Urothelium cell line (cell line): ENCODE results near the gene ZNF385A.
A peak's percentile ranks its signal among the peaks of the same experiment; 100 is the strongest.

Experiments used
- DNase-seq: peaks from one replicate; pipeline ENCODE4 v3.0.0; 2011; ENCODE audit warnings: low spot score, mixed read lengths
- FAIRE-seq: peaks from 2 replicates; lab custom pipeline; 2011; peaks lifted over from hg19 to GRCh38; lab: Jason Lieb, UNC

The ZNF385A gene, protein sequence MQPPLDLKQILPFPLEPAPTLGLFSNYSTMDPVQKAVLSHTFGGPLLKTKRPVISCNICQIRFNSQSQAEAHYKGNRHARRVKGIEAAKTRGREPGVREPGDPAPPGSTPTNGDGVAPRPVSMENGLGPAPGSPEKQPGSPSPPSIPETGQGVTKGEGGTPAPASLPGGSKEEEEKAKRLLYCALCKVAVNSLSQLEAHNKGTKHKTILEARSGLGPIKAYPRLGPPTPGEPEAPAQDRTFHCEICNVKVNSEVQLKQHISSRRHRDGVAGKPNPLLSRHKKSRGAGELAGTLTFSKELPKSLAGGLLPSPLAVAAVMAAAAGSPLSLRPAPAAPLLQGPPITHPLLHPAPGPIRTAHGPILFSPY

DNA sequence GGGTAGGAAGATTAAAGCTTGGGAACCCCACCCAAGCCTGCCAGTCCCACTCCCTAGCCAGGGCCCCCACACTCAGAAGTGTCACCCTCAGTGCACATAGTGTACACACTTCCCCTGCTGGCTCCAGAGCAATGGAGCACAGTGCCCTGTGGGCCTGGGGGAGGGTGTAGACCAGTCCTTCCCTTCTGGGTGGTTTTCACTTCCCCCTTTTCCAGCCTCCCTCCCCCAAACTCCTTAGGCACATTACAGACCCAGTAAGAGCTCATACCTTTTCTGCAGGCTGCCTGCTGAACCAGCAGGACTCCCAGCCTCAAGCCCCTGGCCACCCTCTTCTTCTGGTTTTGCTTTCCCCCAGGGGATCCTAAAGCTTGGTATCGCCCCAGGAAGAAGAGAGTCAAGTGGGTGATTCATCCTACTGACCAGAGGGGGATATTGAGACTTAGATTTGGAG lies at the start of gene ZNF385A:
Gene ZNF385A, minus strand, starts transcription at position 143 of the 451 bp plus-strand sequence. CDS start 219 bp downstream, outside the sequence.
- FAIRE-seq (no peak), DNase-seq (no peak)

DNA sequence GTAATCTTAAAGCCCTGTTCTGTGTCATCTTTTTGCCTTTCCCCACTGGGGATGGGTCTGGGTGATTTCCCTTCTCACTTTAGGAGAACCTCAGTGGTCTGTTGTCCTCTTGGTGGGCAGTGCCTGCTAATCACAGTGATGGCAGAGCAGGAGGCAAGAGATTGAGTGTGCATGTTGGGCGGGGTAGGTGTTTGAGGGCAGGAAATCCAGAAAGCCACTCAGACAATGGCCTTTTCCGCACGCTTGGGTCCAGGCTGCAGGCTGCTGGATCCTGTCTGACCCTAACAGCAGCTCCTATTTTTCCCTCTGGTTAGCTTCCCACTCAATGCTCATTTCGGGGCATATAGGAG lies 48.3 kb upstream of the ZNF385A start:
- FAIRE-seq = no peak
- no peak for DNase-seq

DNA sequence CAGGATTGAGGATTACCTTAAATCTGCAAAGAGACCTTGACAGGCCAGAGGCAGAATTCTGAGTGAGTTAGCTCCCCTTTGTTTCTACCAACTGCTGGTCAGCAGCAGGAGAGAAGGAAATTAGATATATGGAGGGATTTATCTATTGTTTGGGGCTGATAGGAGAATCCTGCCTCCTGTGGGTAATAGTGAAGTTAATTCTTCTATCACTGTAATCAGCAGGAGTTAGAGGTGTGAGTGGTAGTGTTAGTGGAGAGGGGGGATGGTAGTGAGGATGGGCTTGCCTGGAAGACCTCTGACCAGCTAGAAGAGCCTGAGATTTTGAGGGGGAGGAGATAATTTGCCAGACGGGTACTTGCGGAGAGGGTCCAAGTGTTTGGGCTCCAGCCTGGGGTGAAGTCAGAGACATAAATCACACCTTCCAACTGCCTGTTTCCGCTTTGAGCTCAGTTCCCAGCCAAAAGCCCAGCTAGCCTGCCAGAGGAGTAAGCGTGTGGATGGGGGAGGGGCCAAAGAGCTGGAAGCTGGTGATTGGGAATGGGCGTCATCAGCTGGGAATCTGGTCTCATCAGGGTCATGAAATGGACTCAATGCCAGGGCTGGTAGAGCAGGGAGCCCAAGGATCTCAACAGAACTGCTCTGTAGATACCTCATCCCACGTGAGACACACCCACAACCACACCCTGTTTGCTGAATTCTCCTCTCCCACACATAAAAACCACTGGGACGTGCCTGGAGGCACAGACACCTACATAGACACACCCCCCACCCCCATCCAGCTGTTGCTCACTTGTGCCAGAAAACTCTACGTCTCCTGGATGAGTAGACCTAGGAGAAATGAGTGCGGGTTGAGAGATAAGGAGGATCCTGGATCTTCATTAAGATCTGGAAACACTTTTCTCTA lies 47.6 kb upstream of the ZNF385A start:
- FAIRE-seq = no peak

DNA sequence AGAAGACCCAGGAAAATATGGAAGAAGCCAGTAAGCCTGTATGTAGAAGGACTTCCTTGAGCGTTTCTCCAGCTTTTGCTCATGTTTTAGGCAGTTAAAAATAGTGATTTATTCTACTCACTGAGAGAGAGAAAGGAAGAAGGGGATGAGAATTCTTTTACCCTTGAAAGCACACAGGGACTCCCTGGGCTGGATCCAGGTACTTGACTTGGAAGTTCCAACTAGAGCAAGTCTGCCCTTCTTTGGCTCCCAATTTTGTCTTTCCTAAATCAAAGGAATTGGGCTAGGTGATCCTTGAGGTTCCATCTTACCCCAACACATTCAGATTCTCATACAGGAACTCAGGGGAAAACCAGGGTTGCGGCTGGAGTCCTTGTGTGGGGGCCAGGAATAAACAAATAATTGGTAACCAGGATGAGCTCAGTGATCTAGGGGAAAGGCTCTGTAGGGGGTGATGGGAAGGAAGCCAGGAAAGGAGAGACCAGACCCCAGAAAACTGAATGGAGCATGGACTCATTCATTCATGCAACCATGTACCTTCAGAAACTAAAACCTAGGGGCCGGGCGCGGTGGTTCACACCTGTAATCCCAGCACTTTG lies 46.0 kb upstream of the ZNF385A start:
- DNase-seq (no peak), FAIRE-seq (no peak)

More for the DNA sequence above, 47.6 kb upstream of the ZNF385A start:
- peak; percentile 57 for DNase-seq

DNA sequence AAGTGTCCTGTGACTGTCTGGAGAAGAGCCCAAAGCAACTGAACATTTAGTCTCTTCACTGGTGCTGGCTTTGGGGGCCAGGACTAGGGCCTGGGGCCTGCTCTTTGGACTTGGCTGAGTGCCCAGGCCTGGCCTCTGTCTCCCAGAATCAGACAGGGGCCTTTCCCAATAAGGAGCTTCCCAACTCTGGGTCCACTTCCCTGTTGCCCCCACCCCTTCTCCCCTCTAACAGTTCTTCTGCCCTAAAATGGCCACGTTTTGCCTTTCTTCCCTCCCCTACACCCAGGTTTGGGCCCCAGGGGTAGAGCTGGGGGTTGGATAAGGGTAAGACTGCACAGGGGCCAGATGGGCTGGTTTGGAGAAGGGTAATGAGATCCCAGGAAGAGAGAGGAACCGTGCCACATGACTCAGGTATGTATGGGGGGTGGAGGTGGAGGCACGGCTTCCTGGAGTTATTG lies 44.5 kb upstream of the ZNF385A start:
- DNase-seq = no peak

DNA sequence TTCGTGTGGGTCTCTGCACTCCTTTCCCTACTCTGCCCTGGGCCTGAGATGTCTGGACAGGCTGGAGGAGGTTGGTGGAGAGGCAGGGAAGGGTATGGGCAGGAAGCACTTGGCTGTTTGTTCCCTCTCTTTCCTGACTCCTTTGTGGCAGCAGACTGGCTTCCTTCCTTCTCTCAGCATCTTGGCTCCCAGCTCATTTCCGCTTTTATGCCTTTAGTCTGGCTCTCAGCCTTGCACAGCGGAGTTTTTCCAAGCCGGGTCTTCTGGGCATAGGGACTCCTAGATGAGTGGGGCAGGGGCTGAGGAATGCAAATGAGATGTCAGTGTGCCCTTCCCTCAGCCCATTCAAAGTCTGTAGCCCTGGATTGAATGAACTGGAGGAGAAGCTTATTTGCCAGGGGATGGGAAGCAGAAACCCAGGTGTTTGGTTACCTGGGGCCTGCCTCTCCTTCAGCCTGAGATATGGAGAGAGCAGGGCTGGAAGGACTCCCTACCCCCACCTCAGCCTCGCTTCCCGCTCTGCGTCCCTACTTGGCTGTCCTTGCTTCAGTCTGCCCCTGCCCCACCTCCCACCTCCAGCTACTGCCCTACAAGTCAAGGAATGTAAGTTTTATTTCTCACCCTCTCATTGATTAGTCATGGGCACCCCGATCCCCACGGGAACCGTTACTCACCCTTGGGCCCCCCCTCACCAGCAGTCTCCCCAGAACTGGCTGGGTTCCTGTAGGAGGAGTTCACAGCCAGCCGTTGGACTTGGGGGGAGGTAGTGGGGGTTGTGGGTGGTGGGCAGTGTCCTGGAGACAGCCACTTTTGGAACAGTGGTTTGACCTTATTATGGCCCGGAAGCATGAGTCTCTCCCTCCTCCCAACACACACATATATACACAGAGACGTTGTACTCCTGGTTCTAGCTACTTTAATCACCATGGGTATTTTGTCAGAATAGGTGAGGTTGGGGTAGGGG lies 43.8 kb upstream of the ZNF385A start:
- FAIRE-seq (no peak), DNase-seq (no peak)

More for the DNA sequence above, 44.5 kb upstream of the ZNF385A start:
- no peak for FAIRE-seq

DNA sequence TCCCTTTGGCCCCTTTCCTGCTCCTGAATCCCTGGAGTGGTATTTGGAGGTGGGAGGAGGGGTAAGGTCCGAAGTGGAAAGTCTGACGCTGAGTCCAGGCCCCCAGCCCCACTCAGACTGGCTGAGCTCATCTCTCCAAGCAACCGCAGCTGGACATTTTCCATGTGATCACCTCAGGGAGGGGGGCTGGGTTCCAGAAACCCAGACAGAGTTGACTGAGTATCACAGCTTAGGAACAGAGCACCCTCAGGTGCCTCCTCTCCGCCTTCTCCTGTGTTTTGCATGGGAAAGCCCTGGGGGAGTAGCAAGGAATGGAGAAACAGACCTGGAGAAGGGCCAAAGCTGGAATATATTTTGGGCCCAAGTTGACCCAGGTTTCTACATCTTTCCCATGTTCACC lies 42.6 kb upstream of the ZNF385A start:
- DNase-seq (no peak), FAIRE-seq (no peak)

DNA sequence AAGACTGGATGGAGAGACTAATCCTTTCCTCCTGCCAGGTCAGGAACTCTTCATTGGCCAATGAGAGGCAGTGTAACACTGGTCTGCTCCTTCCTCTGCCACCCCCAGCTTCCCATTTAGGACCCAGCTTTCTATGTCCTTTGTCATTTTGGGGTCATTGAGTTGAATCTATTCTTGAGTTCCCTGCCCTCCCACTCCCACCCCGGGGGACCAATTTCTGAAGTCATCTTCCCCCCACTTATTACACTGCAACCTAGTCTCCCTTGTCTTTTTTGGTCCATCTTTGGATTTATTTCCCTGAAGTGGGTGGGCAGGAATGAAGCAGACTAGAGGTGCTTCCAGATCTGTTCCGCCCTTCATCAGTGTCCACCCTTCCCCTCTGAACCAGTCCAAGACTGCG lies 42.2 kb upstream of the ZNF385A start:
- FAIRE-seq (no peak), DNase-seq (no peak)

DNA sequence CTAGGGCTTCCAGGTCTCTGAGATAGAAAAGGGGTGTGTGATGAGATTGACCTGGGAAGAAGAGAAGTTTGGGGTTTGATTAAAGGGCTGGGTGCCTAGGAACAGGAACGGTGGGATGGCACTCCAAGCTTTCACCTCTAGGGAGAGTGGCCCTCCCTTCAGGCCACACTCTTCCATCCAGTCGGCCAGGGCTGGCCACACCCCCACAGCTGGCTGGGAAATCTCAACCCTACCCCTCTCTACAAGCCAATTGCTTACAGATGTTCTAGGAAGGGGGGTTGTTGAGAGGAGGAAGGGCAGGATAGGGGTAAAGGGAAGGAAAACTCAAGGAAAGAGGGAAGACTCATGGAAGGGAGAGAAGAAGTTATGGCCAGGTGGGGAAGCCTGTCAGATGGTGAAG lies 41.2 kb upstream of the ZNF385A start:
- FAIRE-seq = no peak

DNA sequence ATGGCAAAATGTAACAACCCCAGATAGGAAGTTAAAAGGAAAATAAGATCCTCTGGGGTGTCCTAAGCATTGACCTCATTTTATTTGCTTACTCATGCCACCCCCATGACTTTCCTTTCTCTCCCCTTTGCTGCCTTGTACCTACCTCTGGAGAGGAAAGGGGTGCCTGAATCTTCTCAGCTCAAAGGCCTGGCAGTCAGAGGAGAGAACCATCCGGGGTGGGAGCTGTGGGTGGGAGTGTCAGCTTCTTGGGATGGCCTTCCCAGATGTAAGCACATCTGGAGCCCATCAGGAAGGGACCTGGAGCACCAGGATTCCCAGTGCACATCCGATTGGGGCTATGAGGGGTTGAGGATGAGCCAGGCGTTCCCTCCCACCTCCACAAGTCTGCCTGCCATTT lies 39.7 kb upstream of the ZNF385A start:
- FAIRE-seq (no peak), DNase-seq (no peak)

More for the DNA sequence above, 41.2 kb upstream of the ZNF385A start:
- DNase-seq = no peak

DNA sequence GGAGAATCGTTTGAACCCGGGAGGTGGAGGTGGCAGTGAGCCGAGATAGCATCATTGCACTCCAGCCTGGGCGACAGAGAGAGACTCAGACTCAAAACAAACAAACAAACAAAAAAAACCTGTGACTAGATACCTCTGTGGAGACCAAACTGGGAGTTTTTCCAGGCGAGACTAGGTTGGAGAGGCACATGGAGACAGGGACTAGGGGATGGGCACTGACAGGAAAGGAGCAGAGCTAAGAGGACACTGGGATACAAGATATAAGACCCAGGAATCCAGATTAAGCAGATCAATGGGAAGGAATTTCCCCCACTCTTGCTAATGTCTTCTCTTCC lies 39.2 kb upstream of the ZNF385A start:
- FAIRE-seq (no peak), DNase-seq (no peak)

DNA sequence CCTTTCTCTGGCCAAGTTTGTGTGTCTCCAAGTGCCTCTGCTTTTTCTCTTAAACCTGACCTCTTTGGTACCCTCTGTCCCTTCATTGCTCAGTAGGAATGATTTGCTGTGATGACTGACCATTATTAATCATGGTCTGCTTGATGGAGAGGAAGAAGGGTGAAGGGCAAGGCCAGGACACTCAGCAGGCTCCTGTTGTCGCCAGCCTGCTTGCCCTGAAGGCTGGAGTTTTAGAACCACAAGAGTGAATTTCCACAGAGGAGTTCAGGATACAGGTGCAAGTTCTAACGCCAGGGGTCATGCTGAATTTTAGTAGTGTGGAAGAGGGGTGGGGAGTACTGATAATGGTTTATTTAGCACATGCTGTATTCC lies 37.3 kb upstream of the ZNF385A start:
- DNase-seq = no peak
- no peak for FAIRE-seq

DNA sequence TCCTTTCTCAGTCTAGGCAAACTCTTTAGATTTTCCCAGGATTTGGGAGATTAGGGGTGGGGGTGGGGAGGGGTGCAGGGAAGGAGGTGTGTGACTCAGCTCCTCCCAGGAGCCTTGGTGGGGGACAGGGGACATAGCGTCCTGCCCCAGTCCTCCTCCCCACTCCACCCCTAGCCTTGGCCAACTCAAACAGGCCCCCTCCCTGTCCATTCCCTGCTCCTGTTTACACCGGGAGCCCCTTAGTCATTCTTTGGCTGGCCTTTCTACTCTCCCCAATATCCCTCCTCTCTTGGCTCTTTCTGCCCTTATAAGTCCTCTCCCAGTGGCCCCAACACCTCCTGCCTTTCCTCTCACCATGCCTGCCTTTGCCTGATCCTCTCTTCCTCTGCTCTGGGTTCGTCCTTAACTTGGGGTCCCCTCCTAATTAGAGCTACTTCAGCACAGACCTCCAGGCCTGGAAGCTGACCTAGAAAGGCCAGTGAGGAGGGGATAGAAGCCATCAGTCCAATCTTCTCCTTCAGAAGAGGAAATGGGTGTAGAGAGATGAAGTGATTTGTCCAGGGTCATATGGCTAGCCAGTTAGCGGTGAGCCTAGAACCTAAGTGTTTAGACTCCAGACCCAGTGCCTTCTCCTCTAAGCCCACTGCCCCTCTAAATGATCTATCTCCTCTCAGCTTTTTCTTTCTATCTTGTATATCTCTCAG lies 36.8 kb upstream of the ZNF385A start:
- FAIRE-seq (no peak), DNase-seq (no peak)

DNA sequence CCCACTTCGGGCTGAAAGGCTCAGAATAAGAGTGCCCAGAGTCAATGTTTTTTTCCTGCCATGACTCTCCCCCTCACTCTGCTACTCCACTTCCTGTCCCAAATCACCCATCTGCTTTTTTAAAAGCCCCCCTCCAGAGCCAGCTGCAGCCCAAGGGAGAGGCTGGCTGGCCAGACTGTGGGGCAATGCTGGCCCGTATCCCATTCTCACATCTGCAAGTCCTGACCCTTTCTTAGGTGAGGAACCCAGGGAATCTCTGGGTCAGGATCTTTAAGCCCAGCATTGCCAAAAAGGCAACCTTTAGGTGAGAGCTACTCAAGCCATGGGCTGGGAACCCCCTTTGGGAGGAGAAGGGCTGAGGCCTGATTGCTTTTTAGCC lies 36.2 kb upstream of the ZNF385A start:
- DNase-seq (no peak), FAIRE-seq (no peak)

DNA sequence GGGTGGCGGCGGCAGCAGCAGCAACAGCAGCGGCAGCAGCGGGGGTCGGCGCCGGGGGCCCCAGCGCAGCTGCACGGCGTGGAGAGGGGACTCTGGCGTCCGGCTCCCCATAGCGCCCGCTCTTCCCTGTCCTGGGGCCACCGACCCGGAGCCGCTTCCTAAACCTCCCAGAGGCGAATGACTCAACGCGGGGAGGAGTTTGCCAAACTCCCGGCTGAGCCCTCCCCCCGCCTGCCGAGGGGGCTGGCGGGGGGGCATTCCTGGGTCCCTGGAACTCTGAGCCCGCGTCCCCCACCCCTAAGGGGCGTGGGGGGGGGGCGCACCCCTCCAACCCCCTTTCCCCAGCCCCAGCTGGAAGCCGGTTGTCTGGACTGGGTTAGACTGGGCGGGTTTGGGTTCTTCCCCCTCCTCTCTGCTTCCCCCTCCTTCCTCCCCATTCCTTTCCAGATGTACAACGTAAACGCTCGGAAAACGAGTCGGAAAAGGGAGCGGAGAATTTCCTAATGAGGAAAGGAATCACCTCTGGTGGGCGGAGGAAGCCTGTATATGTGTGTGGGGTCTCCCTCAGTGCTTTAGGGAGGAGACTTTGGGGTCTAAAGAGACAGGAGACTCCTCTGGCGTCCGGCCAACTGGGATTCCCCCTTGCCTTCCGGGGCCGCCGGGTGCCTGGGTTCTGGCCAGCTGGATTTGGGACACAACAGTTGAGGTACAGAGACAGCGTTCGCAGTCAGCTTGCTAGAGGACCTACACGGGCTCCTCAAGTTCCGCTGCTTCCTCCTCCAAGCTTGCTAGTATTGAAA lies 34.8 kb upstream of the ZNF385A start, which contains the start of gene ITGA5:
Gene ITGA5, minus strand, starts transcription at position 179 of the 800 bp plus-strand sequence. Its CDS starts 68 bp downstream, at position 111.
- DNase-seq (peak; percentile 89), FAIRE-seq (no peak)

DNA sequence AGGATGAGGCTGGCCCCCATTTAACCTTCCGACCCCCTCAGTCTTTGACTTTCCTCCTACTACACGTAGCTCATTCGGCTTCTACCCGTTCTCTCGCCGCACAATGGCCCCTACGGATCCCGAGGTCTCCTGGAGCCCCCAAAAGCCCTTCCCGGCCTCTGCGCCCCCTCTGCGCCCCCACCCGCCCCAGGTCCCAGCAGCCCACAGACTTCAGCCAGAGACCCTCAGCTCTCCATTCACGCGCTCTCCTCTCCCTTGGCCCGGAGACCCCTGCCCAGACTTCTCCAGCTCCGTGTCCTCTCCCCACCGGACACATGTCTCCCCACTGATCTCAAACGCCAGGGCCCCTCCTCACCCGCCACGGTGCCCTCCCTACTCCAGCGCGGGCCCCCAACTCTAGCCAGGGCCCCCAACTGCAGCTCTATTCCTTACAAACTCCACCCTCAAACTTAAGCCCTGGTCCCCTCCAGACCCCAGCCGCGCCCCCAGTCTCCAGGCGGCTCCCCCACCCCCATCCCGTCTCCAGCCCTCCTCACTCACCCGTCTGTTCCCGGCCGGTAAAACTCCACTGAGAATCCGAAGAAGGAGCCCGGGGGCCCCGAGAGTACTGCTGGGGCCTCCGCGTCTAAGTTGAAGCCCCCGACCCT lies 34.0 kb upstream of the ZNF385A start:
- DNase-seq (no peak), FAIRE-seq (no peak)

DNA sequence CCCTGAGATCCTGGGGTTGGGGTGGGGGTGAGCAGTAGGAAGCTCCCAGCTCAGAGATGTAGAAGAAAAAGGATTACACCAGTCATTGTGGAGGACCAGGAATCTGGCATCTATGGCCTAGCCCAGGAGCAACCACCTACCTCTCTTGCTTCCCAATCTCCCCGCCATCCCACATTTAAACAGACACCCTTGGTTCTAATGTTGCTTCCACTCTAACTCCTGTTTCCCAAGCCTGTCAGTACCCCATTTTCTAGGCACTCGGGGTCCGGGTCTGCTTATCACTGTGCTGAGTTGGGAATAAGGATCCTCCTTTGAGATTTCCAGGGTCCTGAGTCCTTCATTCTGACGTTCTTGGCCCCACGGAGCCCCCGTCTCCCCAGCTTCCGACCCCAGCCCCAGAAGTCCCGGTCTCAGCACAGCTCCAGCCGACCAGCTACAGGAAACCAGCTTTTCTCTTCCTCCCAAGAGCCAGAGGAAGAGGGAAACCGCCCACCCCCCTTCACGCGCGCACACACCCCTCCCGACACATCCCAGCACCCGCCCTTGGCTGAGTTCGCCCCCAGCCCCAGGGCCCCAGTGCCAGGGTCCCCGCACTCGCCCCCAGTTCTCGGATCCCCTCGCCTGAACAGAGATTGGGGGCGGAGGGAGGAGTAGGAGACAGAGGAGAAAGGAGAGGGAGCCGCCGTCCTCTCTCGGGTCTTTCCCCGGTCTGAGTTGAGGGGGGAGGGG lies 33.3 kb upstream of the ZNF385A start:
- DNase-seq = no peak
- no peak for FAIRE-seq
